OCI-M2 (cell line): ENCODE results near the gene SMAD6.

ENCODE experiments used
- DNase-seq: peaks from one replicate; lab custom pipeline; 2025; ENCODE audit not compliant: unreplicated experiment; lab: John Stamatoyannopoulos, UW

SMAD6 gene

GRCh38 chr15:66773129-66773873 lies 71.3 kb downstream of the SMAD6 start:
- DNase-seq: no peak

DNA sequence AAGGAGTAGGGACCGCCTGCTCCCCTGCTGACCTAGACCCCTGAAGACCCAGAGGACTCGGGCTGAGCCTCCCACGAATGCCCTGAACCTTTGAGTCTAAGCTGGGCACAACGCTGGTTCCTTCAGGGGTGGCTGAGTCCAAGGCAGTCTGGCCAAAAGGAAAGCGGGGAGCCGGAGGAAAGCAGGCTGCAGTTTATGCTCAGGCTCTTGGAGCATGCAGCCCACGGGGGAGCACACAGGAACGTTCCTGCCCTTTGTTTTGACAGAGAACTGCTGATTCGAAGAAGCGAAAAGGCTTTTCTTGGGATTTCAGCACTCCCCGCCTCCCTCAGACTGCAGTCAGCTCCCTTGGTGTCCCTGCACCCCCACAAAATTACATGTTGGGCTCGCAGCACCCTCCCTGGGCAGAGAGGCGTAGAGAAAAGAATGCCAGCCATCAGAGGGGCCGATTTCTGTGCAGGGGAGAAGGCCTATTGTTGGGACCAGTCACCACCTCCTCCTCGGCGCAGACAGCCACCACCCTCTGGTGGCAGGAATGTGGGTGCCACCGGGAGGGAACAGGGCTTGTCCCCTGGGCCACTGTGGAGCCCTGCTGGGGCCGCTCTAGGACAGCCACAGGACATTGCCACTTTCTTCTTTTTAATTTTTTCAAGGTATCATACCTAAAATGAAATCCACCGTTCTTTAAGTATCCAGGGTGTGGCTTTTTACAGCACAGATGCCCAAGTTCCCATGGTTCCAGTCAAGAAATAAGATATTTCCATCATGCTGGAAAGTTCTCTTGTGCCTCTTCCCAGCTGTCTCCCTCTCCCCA lies 72.2 kb downstream of the SMAD6 start:
- no peak for DNase-seq

- DNase-seq: no peak
Observed at GRCh38 chr15:66775127-66776105, 73.4 kb downstream of the SMAD6 start.

DNA sequence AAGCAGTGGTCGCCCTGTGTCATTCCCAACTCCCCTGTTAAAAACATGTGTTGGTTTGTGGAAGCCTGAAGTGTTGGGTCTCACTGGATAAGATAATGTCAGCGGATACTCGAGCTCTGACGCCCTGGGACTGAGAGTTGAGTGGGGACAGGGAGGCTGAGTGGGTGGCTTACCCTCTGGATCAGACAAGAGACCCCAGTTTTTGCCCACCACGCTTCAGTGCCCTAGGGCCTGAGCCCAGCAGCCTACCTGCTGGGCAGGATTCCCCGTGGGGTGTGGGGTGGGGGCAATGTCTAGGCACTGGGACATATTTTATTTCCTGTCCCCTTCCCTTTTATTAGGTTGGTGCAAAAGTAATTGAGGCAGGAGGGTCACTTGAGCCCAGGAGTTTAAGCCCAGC lies 75.0 kb downstream of the SMAD6 start:
- DNase-seq: no peak

DNA sequence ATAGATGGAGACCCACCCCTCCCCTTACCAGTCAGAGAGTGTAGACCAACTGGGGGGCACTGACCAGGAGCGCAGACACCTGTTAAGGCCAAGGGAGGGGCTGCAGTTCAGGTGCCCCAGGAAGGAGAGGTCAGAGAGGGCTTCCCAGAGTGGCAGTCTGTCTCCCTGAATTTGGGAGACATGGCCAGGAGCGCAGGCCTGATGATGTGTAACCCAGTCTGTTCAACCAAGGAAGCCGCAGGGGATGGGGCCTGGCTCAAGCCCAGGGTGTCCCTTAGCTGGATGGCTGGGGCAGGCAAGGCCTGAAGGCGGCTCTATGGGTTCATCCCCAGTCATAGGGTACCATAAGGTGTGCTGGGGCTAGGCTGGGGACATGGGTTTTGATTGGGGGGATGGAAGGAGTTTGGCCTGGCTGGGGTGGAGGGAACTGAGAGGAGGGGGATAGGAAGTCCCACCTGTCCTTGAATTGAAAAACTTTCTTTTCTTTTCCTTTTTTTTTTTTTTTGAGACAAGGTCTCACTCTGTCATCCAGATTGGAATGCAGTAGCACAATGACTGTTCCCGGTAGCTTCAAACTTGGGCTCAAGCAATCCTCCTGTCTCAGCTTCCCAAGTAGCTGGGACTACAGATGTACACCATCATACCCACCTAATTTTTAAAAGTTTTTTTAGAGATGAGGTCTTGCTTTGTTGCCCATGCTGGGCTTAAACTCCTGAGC lies 75.7 kb downstream of the SMAD6 start:
- DNase-seq: no peak

DNA sequence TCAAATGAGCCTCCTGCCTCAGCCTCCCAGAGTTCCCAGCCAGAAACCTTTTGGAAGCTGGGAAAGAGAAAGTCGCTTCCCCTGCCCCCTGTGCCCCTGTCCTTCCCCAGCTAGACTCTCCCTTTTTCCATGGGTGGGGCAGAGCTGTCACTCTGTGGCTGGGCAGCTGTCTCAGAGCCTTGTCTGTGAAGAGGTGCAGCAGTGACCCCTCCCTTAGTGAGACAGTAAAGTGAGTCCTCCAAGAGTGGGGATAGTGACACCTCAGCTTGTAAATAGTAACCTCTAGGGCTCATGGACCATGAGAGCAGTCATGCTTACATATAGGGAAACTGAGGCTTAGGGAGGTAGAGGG lies 76.3 kb downstream of the SMAD6 start:
- DNase-seq: no peak

GRCh38 chr15:66778716-66779115 lies 76.7 kb downstream of the SMAD6 start:
- no peak for DNase-seq

- no peak for DNase-seq
Observed at GRCh38 chr15:66779331-66780009, 77.4 kb downstream of the SMAD6 start.

- no peak for DNase-seq
Observed at GRCh38 chr15:66780172-66780972, 78.3 kb downstream of the SMAD6 start.

DNA sequence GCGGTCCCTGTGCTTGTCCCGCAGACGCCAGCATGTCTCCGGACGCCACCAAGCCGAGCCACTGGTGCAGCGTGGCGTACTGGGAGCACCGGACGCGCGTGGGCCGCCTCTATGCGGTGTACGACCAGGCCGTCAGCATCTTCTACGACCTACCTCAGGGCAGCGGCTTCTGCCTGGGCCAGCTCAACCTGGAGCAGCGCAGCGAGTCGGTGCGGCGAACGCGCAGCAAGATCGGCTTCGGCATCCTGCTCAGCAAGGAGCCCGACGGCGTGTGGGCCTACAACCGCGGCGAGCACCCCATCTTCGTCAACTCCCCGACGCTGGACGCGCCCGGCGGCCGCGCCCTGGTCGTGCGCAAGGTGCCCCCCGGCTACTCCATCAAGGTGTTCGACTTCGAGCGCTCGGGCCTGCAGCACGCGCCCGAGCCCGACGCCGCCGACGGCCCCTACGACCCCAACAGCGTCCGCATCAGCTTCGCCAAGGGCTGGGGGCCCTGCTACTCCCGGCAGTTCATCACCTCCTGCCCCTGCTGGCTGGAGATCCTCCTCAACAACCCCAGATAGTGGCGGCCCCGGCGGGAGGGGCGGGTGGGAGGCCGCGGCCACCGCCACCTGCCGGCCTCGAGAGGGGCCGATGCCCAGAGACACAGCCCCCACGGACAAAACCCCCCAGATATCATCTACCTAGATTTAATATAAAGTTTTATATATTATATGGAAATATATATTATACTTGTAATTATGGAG lies 79.1 kb downstream of the SMAD6 start:
- no peak for DNase-seq

- DNase-seq: no peak
Observed at GRCh38 chr15:66782785-66783184, 80.7 kb downstream of the SMAD6 start.

DNA sequence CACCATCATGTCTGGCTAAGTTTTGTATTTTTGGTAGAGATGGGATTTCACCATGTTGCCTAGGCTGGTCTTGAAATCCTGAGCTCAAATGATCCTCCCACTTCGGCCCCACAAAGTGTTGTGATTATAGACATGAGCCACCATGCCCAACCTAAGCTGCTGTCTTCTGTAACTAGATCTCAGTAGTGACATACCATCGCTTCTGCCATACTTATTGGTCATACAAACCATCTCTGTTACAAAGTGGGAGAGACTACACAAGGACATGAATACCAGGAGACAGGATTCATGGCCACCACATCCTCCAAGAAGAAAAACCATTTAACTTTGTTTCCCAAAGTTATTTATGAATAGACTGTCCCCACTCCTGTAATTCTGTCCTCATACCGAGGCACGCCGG lies 81.3 kb downstream of the SMAD6 start:
- no peak for DNase-seq

DNA sequence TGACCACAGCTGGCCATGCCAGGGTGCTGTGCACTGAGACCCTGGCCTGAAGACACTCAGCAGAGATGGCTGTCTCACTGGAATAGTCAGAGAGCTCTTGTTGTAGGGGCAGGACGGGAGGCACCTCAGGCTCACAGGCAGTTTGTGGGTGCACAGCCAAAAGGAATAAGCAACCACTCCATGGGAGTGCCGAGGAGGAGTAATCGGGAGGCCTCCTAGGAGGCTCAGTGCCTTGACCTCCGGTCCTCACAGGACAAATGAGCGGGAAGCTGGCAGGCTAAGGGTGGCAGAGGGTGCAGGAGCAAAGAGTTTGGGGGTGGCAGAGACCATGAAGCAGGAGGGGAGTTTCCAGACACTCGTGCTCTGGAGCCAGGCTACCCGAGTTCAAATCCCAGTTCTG lies 81.7 kb downstream of the SMAD6 start:
- DNase-seq: no peak

DNA sequence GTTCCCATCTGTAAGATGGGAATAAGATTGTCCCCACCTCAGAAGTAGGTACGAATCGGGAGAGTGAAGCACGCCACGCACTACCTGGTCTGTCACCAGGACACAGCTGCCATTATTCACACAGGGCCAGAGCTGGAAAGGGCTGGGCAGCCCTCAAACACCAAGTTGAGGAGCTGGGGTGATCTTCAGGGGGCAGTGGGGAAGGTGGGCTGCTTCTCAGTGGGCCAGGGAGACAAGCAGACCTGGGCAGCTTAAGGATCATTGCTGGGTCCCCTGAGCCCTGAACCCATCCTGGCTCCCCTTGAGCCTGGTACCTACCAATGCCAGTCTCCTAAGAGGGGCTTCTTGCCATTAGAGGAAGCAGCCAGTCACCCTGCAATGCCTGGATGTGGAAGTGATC lies 82.1 kb downstream of the SMAD6 start:
- no peak for DNase-seq

GRCh38 chr15:66785637-66786036 lies 83.6 kb downstream of the SMAD6 start:
- DNase-seq: no peak

- DNase-seq: no peak
Observed at GRCh38 chr15:66786222-66786621, 84.2 kb downstream of the SMAD6 start.

DNA sequence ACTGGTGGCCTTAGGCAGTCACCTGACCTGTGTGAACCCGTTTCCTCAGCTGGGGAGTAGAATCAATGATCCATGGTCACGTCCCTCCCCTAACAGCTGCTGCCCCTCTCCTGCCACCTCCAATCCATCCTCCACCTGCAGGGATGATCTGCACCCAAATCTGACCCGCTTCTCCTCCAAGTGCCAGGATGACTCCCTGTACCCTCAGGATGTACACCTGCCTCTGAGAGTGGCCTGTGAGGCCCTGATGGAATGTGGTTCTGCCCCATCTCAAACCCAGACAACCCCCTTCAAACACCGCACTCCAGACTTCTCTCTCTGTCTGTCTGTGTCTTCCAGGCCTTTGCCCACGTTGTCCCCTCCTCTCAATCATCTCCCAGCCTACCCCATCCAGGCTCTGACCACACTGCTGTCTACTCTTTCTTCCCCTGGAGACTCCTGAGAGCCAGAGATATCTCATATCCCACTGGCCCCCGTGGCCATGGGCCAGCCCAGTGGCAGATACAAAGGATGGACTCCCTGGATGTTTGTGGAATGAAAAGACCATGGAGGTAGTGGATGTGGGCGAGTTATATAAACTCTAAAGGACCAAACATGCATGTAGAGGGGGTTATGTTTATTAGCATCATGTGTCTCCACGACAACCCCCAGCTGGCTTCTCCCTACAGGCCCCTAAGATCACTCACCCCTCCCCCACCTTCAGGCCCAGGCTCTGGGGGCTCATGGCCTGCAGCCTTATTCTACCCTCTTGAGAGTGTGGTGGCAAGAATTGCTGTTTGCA lies 84.9 kb downstream of the SMAD6 start:
- DNase-seq: no peak

- DNase-seq: no peak
Observed at GRCh38 chr15:66787489-66787871, 85.4 kb downstream of the SMAD6 start.
